ENCODE measurements around the gene MROH2A.

GRCh38 chr2:233764761-233765160, 13.4 kb upstream of the MROH2A start:
- TF ChIP-seq POLR2A (IDR thresholded peaks at IDR 0.05) (no peak), CTCF (IDR thresholded peaks at IDR 0.05) (no peak)
